Stomach smooth muscle (tissue), 2 donors: ENCODE measurements around the gene RPTN.

ENCODE experiments used
- H3K27ac ChIP-seq: one replicate; pipeline ENCODE4 v1.7.0; 2013; ENCODE audit warnings: mild to moderate bottlenecking, low read length, inconsistent platforms
- H3K27me3 ChIP-seq, 2 donors: one replicate each; pipeline ENCODE4 v1.7.0; 2013; ENCODE audit warnings: low read length in 2 of 2; ENCODE audit not compliant: insufficient read depth in 2 of 2, control insufficient read depth in 1 of 2
- H3K36me3 ChIP-seq, 2 donors: one replicate each; pipeline ENCODE4 v1.7.0; 2013; ENCODE audit warnings: low read length in 2 of 2; ENCODE audit not compliant: control insufficient read depth in 2 of 2, insufficient read depth in 2 of 2
- H3K4me1 ChIP-seq: one replicate; pipeline ENCODE4 v1.7.0; 2013; ENCODE audit warnings: low read length; ENCODE audit not compliant: control insufficient read depth, insufficient read depth
- H3K4me3 ChIP-seq, 2 donors: one replicate each; pipeline ENCODE4 v1.7.0; 2013; ENCODE audit warnings: low read length in 2 of 2
- H3K9ac ChIP-seq, 2 donors: one replicate each; pipeline ENCODE4 v1.7.0; 2013; ENCODE audit warnings: low read length in 2 of 2, mild to moderate bottlenecking in 1 of 2
- H3K9me3 ChIP-seq, 2 donors: one replicate each; pipeline ENCODE4 v1.7.0; 2013; ENCODE audit warnings: low read length in 2 of 2; ENCODE audit not compliant: control insufficient read depth in 2 of 2
- donor health status: healthy.
- donor health status: Pancreatic carcinoma.

The RPTN gene

DNA sequence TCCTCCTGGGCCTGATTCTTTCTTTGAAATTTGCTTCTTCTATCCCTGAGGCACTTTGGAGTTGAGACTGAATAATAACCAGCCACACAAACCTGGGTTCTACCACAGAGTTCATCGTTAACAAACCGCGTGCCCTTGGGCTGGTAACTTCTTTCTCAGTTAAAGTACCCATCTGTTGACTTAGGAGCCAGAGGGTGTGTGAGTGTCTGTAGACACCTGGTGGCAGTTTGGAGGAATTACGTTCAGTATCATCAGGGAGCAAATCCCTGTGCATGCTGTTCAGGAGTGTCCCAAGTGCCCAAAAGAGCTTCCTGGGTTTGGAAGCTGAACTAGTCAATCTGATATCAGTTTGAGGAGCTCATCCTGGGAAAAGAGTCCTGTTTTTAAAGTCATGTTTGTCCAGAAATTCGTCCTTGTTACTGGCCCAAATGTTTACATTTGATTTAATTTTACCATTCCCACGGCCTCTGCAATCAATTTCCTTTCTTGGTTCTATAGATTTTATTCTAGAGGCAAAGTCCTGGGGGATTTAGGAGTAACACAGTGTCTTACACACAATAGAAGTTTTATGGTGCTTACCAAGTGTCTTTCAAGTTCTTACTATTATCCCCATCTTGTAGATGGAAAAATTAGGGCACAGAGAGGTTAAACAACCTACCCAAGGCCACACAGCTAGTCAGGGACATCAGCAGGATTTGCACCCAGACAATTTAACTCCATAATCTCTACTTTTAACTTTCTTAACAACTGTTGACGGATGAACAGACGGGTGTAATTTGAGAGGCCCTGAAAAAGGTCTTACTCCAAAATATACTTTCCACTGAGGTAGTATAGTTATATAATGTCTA lies 26.7 kb upstream of the RPTN start:
- Histone ChIP-seq H3K9ac (no peak overlapping the region), H3K9me3 (no peaks in the 10 kb centered on the region), H3K27me3 (no peaks in the 10 kb centered on the region), H3K4me1 (peaks cover 2% of the 10 kb centered on the region), H3K4me3 (no peak overlapping the region), H3K27ac (no peak overlapping the region), H3K36me3 (no peaks in the 10 kb centered on the region)

DNA sequence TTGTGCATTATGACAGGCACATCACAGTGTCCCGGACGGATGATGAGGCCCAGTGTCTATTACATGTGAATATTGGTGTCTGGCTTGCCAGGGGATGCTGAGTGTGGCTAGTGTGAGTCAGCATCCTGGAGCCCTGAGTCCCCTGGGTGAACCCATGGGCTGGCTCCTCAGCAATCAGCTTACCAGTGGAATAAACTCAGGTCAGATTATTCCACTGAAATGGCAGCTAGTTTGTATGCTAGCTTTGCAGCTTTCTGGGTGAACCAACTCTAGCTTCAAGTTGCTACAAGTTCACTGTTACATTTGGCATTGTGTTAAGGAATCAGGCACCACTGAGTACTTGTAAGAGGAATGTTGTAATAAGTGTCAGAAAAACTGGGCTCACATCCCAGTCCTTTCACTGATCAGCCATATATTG lies 23.9 kb upstream of the RPTN start:
- Histone ChIP-seq H3K4me3 (no peak overlapping the region), H3K27me3 (no peaks in the 10 kb centered on the region), H3K9ac (no peak overlapping the region), H3K9me3 (no peaks in the 10 kb centered on the region), H3K4me1 (peaks cover 2% of the 10 kb centered on the region), H3K36me3 (no peaks in the 10 kb centered on the region), H3K27ac (no peak overlapping the region)

DNA sequence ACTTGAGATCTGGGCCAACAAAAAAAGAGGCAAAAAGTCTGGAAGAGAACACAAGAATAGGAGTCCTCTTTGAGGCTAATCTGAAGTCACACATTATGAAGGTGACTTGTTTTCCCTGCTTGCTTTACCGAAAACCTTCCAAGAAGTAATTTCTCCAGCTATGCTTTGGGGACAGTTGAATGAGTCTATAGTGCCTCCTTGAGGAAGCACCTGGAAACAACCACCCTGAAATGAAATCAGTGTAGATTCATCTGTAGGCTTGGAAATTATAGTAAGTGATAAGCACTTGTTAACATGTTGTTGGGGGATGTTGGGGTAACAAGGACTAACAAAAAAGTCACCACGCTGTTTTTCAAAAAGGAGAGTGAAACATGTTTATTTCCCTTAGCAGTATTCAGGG lies 23.4 kb upstream of the RPTN start:
- no peak overlapping the region for H3K27ac ChIP-seq
- H3K4me1 ChIP-seq = peaks cover 2% of the 10 kb centered on the region

DNA sequence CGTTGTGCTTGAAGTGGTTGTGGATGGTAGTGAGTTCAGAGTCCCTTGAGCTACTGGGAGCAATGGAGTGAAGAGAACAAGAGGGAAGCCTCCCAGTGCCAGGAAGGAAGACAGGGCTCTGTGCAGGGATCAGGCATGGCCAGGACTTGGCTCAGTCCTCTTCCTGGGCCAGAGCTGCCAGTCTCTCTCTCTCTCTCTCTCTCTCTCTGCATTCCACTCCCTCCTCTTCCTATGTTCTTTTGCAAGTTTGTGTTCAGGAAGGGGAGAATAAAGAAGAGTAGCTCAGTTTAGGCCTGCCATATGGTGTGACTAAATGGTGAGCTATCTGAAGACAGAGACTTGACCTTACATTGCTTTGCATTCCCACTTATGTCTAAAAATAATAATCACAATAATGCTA lies 20.5 kb upstream of the RPTN start:
- Histone ChIP-seq H3K36me3 (no peaks in the 10 kb centered on the region), H3K27me3 (no peaks in the 10 kb centered on the region), H3K4me1 (no peaks in the 10 kb centered on the region), H3K9me3 (no peaks in the 10 kb centered on the region), H3K9ac (no peak overlapping the region), H3K27ac (no peak overlapping the region), H3K4me3 (no peak overlapping the region)

More for the DNA sequence above, 23.4 kb upstream of the RPTN start:
- Histone ChIP-seq H3K9ac (no peak overlapping the region), H3K36me3 (no peaks in the 10 kb centered on the region), H3K9me3 (no peaks in the 10 kb centered on the region), H3K4me3 (no peak overlapping the region), H3K27me3 (no peaks in the 10 kb centered on the region)

DNA sequence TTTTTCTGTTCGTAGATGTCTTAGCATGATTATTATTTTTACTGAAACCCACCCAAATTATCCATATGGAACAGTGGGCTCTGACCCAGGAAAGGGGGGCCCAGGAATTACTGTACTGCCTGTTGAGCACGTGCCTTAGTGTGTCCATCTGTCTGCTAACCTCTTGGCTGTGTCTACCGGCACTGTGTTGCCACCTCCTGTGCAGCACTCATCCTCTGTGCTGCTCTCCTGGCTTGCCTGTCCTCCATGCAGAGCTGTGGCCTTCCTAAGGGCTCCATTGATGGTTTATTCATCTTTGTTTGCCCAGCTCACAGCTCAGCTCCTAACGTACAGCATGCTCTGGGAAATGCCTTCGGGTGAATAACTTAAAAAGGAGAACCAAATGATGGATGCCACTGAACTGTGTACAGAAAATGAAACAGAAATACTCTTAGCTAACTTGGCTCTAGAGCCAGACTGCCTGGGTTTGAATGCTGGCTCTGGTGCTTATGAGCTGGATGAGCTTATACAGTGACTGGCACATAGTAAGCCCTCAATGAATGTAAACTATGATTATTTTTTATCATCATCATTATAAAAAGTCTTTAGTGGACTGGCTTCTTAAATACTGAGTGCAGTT lies 11.4 kb upstream of the RPTN start:
- no peak overlapping the region for H3K9ac ChIP-seq
- H3K27ac ChIP-seq = no peak overlapping the region
- no peak overlapping the region for H3K4me3 ChIP-seq
- H3K27me3 ChIP-seq = no peaks in the 10 kb centered on the region
- H3K36me3 ChIP-seq = no peaks in the 10 kb centered on the region
- no peaks in the 10 kb centered on the region for H3K9me3 ChIP-seq
- peaks cover 2% of the 10 kb centered on the region for H3K4me1 ChIP-seq

DNA sequence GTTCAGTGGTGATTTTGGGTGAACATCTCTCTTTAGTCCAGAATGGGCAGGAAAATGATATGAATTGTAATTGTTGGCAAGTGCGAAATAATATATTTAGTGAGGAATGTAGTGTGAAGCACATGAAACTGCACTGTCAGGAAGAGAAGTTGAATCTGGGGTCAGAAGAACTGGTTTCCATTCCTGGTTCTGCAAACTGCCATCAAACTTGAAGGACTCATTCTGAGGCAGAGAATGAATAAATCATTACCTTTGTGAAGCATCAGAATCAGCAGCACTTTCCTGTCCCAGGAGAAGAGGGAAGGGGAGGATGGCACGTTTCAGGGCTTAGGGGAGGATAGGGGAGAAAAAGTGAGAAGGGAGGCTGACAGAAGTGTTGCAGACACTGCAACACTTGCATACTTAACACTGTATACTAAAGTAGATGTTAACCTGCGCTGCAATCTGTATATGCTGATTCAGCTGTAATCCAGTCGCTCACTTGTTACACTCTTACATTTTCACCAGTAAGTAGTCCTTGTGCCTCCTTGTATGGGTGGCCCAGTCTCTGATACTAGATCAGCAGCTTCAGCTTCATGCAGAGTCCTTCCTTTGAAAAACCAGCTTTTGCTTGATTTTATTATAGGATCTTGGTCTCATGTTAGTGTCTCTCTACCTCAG lies 10.5 kb upstream of the RPTN start:
- Histone ChIP-seq H3K4me1 (peaks cover 2% of the 10 kb centered on the region), H3K27ac (no peak overlapping the region), H3K9me3 (no peaks in the 10 kb centered on the region), H3K27me3 (no peaks in the 10 kb centered on the region), H3K9ac (no peak overlapping the region), H3K4me3 (no peak overlapping the region), H3K36me3 (no peaks in the 10 kb centered on the region)

DNA sequence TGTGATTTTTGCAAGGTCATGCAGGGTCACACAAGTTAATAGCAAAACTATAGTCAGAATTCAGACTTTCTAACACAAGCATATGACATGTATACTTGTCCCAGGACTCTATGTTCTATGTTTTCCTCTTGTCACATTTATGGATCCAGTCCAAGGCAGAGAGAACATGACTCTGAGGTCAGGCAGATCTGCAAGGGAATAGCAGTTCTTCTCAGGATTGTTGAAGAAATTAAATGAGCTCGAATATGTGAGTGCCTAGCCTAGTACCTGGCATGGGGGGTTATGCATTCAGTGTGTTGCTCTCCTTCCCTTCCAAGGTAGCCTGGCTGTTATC lies 9.5 kb upstream of the RPTN start:
- Histone ChIP-seq H3K4me1 (peaks cover 2% of the 10 kb centered on the region), H3K27me3 (no peaks in the 10 kb centered on the region), H3K9ac (no peak overlapping the region), H3K27ac (no peak overlapping the region), H3K36me3 (no peaks in the 10 kb centered on the region), H3K9me3 (no peaks in the 10 kb centered on the region), H3K4me3 (no peak overlapping the region)

DNA sequence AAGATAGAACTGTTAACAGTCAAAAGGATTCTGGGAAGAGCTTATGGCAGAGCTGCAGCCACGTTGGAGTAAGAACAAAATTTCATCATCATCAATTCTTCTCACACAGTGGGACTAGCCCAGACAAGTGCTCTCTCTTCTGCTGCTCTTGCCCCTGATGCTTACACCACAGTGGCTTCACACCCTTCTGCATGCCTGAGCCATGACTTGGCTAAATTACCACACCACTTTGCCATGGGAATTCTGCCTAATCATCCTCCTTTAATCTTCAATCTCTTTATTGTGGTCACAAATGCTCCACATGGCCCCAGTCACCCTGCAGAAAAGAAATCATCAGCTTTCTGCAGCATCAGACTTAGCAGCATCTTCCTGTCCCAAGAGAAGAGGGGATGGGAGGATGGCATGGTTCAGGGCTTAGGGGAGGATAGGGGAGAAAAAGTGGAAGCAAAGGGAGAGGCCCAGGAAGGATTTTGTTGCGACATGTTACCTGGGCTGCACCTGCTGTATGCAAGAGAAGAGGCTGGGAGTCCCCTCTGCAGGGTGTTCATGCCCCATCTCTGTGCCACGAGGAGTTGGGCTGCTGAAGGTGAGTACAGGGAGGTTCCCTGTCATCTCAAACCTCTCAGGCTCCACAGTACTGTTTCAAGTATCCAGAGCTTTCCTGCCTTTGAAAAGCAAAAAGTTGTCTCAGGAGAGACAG lies 9.0 kb upstream of the RPTN start:
- Histone ChIP-seq H3K27ac (no peak overlapping the region), H3K4me1 (peaks cover 2% of the 10 kb centered on the region), H3K9me3 (no peaks in the 10 kb centered on the region), H3K4me3 (no peak overlapping the region), H3K27me3 (no peaks in the 10 kb centered on the region), H3K36me3 (no peaks in the 10 kb centered on the region), H3K9ac (no peak overlapping the region)

DNA sequence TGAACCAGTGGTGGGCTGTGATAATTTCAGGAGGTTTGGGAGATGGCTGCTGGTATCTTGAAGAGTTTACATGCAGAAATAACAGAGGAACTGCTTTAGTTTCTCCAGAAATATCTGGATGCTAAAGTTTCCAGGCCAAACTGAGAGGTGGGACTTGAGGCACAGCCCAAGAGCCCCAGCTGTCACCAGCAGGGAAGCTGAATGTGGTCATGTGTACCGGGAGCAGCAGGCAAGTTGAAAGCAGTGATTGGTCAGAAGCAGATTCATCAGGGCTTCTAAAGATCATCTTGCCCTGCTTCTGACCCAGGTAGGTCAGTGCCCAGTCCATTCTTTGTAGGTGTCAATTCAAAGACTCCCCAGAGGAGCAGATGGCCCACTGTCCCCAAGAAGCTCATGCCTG lies 7.9 kb upstream of the RPTN start:
- H3K4me3 ChIP-seq = no peak overlapping the region
- H3K27me3 ChIP-seq = no peaks in the 10 kb centered on the region
- H3K4me1 ChIP-seq = peaks cover 2% of the 10 kb centered on the region
- no peaks in the 10 kb centered on the region for H3K9me3 ChIP-seq
- H3K9ac ChIP-seq = no peak overlapping the region
- no peak overlapping the region for H3K27ac ChIP-seq
- no peaks in the 10 kb centered on the region for H3K36me3 ChIP-seq

DNA sequence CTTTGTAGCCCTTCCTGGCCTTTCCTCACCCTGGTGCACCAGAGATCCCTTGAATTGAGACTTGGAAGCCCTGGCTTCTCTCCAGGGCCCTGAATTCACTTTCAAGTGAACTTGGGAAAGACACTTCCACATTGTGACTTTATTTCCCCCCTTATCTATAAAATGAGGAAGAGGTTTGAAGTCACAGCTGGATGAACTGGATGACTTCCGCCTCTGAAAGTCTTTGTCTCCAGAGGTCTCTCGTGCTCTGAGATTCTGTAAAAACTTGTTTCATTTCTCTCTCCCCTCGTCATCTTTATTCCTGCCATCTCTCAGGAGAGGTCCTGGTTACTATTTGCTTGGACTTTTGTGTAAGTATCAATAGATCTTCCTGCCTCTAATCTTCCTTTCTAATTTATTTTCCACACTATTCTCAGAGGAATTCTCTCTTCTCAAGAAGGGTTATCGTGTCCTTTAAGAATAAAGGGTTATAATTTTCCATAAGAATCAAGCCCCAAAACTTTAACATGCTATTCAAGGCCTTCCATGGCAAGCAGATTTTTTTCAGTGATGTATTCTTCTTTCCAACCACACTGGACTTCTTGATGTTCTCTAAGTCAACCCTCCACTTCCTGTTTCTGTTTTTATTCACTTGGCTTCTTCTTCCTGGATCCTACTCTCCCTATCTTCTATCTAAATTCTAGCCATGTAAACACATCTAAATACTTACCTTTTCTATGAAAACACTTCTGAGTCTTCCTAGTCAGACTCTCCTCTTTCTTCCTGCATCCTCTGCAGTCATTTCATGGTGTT lies 6.5 kb upstream of the RPTN start:
- Histone ChIP-seq H3K4me3 (no peak overlapping the region), H3K27me3 (no peaks in the 10 kb centered on the region), H3K36me3 (no peaks in the 10 kb centered on the region), H3K4me1 (peaks cover 2% of the 10 kb centered on the region), H3K9me3 (no peaks in the 10 kb centered on the region), H3K27ac (no peak overlapping the region), H3K9ac (no peak overlapping the region)
